NCI-H1092 (cell line): ENCODE measurements around the gene STAT1.
"Not testable (repeated sequence)": the region's sequence is repeated elsewhere in the genome, so short reads cannot be mapped to it uniquely, and the experiment has no call there.

Source experiments
- DNase-seq: peaks from one replicate; lab custom pipeline; 2025; lab: John Stamatoyannopoulos, UW

Gene STAT1

DNA sequence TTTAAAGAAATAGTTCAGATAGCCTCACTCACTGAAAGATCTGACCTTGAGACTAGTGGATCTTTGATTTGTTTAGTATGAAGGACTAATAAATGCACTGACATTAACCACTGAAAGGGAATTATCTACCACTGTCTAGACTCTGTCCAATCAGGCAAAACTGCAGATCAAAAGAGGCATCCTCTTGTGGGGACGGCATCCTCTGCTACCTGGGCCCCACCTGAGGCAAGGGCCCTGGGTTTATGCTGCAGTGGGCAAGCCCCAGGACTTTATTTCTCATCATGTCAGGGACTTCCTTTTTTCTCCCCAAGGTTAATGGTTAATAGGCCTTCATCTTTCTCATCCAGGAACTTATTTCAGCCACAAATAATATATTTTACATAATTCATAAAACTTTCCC, 32.2 kb downstream of the STAT1 start:
- DNase-seq: no peak

DNA sequence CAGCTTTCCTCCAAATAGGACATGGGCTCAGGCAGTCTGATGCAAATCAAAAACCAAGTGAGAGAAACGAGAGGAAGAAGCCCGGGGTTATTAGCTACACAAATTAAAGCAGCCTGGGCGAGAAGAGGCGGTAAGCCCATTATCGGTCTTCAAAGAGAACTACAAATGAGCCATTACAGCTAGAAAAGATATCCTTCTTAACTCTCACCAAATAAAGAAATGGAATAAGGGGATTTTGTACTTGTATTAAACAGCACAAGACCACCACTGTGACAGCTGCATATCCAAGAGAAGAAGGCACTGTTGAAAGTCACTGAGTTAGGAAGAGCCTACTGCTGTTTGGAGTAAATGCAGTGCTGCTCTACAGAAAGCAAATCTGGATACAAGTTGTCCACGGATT, 32.6 kb downstream of the STAT1 start:
- no peak for DNase-seq

DNA sequence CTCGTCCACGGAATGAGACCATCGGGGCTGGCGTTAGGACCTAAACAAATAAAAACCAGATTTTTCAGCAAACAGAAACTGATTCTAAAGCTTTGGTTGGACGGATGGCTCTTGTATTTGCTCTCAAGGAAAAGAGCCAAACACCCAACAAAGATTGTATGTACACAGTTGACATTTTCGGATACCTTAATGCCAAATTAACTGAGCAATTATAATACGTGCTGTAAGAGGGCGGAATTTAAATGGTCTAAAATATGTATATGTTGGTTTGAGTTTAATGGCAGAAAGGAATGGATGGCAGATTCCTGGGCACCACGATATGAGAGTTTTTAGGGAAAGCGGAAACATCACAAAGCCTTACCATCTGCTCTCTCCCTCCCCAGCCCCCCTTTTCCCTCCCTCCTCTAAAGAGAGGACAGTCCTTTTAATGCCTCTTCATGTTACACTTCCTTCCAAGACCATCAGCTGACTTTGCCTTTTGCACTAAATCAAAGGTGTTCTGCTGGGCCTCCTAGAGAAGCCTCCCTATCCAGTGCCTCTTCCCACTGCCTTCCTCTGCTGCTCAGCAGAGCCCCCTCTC, 33.3 kb downstream of the STAT1 start:
- peak; percentile 76 for DNase-seq

DNA sequence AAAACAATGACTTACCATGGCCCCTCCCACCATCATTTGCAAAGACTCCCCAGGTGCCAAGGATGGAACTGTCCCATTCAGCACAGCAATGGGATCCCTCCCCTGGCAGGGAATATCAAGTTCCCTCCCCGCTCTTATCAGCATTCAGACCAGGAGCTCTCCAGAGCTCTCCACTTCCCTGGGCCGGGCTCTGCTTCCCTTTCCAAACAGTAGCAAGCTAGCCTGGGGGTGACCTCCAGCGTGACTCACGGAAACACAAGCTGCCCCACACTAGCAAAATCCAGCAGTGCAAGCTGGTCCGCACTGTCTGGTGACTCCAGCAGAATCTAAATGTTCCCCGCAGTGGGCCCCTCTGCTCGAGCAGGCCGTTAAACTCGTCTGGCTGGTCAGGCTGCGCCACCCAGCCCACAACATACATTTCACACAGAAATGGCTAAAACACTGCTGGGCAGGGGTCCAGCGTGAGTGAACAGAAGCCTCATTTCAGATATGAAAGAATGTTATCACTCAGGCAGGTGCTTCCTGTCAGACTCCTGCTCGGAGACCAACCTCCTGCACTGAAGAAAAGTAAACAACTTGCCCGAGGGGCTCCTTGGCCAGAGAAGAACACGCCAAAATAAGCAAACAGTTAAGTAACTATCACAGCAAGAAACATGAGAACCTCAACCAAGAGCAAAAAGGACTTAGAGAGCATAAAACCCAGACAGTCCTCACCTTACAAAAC, 33.9 kb downstream of the STAT1 start:
- DNase-seq: peak; percentile 76

DNA sequence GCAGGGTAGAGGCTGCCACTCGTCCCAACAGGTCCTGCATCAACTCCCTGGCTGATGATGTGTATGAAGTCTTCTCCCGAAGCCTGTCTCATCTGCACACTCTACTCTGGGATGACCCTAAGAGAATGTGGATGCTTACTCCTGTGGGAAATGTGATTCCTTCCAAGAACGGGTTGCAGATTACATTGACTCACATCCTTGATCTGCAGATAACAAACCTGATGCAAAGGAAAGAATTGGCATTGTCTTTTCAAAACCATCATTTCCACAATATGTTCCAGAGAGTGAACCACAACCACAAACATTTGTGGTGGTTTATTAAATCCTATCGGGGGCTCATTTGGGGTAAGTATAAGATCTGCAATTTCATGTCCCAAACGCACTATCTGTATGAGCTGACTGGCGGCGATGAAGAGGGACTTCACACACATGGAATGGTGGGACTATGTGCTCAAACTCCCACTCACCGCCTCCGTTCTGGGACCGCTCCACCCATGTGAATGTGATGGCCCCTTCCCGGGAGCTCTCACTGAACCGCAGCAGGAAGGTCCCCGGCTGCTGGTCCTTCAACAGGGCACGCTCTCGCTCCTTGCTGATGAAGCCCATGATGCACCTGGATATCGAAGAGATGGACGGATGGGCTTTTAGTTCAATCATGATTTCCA, 35.5 kb downstream of the STAT1 start:
- no peak for DNase-seq

DNA sequence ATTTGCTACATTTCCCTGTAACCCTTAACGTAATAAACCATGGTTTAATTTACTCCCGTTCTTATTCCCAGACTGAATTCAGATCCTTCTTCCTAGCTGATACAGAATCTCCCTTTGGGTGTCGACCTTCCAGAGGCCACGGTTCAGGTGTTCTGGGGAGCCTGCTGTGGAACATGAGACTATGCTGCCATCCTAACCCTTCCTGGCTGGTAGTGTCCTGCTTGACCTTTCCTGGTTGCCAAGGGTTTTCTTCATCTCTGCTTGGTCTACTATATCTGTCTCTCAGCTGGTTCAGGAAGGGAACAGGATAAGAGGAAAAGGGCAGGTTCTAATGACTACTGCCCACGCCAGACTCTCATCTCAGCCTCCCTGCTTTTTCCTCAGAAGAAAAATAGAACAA, 36.5 kb downstream of the STAT1 start:
- no peak for DNase-seq

DNA sequence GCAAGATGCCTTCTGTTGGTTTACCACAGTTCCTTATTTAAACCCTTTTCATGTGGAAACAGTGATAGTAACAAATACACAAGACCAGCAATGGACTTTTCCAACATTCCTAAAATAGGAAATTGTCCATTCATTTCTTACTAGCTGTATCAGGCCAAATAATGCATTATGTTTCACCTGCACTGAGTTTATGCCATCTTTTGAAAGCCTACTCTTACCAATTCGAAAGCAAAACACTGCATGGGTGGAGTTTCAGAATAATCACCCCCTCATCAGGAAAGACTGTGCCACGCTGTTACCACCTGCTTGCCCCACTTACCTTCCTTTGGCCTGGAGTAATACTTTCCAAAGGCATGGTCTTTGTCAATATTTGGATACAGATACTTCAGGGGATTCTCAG, 37.5 kb downstream of the STAT1 start:
- no peak for DNase-seq

DNA sequence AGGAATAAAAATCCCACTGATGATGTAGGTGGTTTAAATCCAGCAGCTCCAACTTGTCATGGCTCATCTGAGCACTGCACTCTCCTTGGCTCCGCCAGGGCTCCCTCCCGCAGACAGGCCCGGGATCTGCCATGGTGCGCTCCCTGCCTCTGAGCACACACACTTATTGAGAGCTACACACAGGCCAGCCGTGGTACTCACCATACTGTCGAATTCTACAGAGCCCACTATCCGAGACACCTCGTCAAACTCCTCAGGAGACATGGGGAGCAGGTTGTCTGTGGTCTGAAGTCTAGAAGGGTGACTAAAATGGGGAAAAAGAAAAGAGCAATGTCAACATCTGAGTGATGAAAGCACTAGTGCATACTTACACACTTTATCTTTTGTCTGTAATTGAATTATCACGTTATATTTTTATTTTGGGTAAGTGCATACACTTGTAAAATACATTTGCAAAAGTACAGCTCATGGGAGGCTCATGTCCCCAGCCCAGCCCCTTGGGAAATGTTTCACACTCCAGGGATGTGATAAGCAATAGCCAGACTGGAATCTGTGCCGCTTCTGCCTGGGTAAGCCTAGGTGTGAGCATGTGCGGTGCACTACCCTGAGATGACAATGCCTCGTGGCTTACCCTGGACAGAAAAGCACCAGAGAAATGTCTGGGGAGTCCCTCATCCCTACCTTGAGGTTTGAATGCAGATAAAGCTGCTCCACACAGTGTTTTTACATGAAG, 39.2 kb downstream of the STAT1 start:
- no peak for DNase-seq

DNA sequence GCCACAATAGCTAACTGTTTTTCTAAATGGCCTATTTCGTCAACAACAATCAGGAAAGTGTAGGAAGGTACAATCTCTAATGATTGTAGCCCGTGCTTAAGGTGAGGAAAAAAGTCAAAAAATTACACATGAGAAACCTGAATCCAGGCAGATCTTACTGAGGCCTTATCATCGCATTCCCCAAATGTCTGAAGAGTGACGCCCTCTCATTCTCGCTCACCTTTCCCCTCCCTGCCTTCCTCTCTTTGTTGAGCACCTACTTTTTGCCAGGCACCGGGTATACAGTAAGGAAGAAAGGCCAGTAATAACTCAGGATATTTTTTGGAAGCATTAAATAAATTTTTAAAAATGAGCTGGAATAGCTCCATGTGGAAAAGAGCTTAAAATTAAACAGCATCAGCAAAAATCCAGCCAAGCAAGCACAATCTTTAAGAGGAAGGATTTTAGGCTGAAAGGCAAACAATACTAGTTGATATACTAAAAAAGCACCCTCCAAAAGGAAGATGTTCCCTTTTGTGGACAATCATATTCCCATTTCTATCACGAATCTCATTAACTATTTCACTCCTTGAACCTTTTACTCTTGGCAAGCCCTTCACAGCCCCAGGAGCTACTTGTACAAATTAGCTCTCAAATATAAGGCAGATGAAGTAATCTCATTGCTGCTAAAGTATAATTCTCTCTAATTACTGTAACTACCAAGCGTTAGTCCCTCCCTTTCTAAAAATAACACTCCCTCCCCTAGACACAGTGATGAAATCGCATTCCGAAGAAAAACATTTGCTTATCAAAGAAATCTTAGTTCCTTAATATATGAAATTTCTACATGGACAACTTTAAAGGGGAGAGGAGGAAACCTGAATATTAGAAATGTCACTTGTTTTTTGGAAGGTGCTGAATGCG, 40.0 kb downstream of the STAT1 start:
- DNase-seq: no peak

DNA sequence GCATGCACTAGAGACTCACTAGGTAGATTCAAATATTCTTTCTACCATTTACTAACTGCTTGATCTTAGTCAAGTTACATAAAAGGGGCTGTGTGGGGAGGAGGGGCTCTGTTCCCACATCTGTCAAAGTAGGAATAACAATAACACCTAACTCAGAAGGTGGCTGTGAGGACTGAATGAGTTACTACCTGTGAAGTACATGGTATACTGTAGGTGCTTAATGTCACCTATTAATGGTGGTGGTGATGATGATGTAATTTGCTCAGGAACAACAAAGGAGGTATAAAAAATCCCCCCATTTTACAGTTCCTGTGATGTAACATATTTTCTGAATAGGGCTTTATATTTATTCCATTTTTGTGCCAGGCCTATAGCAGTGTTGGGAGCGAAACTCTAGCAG, 40.7 kb downstream of the STAT1 start:
- no peak for DNase-seq

DNA sequence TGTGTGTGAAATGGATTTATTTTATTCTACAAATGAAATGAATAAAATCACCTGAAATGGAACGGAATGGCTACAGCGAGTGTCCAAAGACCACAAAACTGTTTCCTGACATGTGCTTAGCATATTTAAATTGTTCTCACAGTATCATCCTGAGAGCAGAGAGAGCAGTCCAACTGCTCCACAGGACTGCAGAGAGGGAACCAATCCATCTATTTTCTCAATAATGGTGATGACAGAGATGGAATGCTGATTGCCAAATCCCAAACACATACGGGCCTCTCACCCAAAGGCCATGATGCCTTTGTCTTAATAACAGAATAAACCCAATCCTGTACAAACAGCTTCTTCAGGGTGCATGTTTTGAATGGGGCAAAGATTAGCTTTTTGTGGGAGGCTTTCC, 41.1 kb downstream of the STAT1 start:
- no peak for DNase-seq

DNA sequence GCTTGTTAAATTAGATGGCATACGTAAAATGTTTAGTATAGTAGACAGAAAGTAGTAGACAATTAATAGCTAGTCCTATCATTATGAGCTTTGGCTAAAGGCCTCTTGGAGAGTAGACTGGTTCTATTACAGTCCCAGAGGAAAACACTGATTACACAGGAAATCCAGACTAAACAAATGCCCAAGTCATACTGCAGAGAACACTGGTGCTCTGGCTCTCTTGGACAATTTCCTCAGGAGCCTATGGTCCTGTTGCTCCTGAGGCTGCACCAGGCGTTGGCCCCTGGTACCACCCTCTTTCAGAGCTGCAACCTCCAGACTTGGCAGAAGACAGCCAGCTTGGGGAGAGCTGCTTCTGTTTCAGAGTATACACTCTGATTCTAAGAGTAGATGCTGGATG, 41.8 kb downstream of the STAT1 start:
- no peak for DNase-seq

DNA sequence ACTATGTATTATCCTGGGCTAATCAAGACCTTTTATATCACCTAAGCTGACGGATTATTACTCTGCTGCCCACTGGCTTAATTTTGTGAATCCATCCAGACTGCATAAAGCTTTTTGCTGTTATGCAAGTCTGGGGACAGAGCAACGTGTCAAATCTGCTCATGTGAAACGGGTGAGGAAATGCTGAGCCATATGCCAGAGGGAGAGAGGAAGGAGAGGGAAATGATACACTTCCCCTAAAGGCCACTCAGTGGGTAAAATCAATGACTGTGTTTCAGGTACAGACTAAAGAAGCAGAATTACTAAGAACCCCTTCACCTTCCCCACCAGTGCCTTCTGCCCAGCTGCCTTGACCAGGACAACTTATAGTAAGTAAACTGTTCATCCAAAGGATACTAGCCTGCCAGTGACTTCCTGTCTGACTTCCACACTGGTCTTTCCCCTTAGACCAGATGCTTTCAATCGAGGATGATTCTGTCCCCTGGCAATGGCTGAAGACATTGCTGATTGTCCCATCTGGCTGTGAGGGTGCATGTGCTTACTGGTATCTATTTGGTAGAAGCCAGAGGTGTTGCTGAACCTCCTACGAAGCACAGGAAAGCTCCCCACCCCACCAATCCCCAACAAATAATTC, 43.0 kb downstream of the STAT1 start:
- DNase-seq: no peak

DNA sequence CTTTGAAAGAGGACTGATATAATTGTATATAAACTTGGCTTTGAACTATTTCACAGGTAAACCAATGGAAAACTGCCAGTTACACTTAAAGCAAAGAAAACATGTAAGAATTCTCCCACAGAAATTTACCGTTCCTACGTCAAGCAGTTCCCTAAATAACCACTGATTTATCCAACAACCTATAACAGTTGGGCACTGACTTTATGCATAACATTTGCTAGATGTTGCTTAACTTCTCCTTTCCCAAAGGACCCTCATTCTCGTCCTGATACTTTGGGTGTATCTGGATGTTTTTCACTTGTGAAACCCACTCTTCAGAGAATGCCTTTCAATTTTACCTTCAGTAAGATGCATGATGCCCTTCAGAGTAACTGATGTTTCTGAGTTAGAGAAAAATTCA, 43.8 kb downstream of the STAT1 start:
- DNase-seq: no peak

DNA sequence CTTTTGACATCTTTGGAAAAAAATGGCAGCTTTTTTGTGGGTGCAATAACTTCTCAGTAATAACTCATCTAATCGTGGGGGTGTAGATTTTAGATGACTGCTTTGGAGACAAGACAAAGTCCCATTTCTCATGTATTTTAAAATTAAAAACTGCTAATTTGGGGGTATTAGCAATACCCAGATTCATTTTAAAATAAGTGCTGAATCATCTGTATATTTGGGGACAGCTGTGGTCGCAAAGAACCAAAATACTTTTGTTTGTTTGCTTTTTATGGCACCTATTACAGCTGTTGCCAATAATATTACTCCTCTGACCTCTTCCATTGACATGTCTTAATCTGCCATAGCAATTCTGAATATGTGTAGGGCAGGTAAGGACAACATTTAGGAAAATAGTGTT, 45.4 kb downstream of the STAT1 start:
- DNase-seq: no peak

DNA sequence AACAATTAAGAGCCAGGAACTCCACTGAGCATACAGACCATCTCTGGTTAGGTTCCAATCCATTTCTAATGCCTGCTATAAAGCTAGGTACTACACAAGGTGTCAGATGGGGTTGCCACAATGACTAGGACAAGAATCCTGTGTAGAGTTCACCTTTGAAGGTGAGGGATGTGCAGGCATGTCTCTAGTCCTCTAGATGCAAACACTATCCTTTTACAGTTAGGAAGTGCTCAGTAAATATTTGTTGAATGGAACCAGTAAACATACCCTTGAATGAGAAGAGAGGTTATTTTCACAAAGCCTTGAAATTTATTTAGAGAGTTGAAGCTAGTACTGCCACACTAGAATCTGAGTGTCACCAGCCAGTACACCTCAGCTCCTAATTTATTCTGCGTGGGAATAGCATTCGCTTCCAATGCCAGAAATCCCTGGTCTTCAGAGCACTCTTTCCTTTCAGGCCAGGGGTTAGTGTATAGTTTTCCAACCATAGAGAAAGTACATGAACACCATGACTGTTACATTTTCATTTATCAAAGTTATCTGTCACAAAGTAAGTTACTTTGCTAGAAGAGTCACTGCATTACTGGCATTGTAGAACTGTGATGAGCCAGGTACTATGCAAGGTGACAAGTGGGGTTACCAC, 48.3 kb downstream of the STAT1 start:
- DNase-seq: no peak

DNA sequence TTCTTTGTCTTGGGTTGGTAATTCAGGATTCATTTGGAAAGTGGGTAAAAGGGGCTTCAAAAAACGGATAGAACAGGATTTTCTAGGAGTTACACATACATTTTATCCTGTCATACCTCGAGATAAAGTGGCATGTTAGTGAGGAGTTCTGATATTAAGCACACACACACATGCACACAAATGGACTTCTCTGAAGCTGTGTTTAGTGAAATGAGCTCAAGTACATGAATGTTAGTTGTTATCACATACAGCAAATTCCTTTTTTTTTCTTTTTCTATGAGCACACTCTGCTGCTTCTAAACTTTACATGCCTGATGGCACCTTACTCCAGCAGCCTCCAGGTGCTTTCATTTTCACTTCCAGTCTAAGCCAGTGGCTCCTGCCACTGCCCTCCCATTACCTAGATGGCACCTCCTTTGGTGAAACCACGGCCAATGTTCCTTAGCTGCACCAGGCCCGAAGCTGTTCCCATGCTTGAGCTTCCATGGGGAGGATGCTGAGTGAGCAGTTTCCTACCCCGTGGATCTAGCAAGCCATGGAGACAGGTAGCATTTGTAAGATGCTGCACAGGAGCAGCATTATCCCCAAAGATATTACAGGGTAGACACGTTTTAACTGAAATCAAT, 49.7 kb downstream of the STAT1 start:
- DNase-seq: no peak

DNA sequence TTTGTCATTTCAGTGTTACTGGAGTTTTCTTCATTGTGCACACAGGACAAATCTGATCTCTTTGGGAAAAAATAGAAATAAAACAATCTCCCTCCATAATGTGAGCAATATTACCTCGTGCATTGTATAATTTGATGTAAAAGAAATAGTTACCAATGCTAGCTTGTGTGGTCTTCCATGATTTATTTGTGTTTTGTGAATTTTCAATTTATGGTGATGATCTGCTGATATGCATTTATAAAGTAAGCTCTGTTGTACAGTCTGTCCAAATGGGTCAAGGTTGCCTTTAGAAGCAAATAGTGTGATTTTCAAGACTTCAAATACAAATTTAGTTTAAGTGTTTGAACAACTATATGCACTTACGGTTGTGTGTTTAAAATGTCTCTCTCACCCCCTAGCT, 50.9 kb downstream of the STAT1 start:
- no peak for DNase-seq

DNA sequence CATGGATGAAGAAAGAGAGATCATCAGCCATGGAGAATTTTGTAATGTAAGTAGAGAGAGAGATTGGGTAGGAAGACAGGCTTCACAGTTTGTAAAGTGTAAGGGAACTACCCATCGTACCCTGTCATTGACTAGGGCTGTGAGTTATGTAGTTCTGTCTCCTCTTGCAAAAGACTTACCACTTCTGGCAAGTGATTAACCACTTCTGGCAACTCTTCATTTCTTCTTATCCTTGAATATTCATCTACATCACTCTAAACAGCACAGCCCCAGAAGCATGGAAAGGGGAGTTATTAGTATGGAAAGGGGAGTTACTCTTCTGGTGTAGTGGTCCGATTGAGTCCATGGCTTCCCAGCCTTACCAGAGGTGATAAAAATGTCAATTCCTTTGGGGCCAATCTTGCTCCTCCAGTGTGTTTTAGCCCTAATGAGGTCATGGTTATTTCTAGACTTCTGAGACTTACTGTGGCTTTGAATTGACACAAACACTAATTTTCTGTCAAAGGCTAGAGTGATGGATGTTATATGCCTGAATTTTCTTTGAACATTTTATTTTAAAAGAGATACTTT, 52.0 kb downstream of the STAT1 start:
- no peak for DNase-seq

DNA sequence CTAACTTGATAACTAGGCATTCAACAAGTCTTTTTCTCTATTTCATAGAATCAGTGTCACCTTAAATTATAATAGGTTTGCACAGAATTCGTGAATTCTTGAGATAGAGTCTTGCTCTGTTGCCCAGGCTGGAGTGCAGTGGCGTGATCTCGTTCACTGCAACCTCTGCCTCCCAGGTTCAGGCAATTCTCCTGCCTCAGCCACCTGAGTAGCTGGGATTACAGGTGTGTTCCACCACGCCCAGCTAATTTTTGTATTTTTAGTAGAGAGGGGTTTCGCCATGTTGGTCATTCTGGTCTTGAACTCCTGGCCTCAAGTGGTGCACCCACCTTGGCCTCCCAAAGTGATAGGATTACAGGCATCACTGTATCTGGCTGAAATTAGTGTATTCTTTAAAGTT, 52.9 kb downstream of the STAT1 start:
- DNase-seq: not testable (repeated sequence)
